ENCODE data around the gene DNAH2.
A peak's percentile ranks its signal among the peaks of the same experiment; 100 is the strongest.

Gene DNAH2

GRCh38 chr17:7716901-7717755 lies at the start of gene DNAH2 (continued):
- TF ChIP-seq ZNF639 (tag by site-specific recombination; IDR thresholded peaks at IDR 0.05) (peak; percentile 95), ZNF155 (tag by site-specific recombination; IDR thresholded peaks at IDR 0.05) (no peak), ZNF600 (tag by site-specific recombination; IDR thresholded peaks at IDR 0.05) (peak; percentile 43; the same call in 1 of the 2 replicates), ZNF530 (tag by site-specific recombination; IDR thresholded peaks at IDR 0.05; ENCODE audit: low read depth) (no peak), ZNF548 (tag by site-specific recombination; IDR thresholded peaks at IDR 0.05) (no peak), ZNF670 (tag by site-specific recombination; IDR thresholded peaks at IDR 0.05; ENCODE audit: low read depth) (no peak), ZNF768 (tag by site-specific recombination; IDR thresholded peaks at IDR 0.05) (no peak), SP7 (tag by site-specific recombination; IDR thresholded peaks at IDR 0.05) (peak; percentile 89), REST (tag by site-specific recombination; IDR thresholded peaks at IDR 0.05) (peak; percentile 64), KLF9 (tag by site-specific recombination; IDR thresholded peaks at IDR 0.05; ENCODE audit: low read depth) (peak; percentile 90), OVOL3 (tag by site-specific recombination; IDR thresholded peaks at IDR 0.05) (no peak), ZFHX2 (tag by site-specific recombination; conservative IDR thresholded peaks at IDR 0.05) (peak; percentile 90), ZSCAN18 (tag by site-specific recombination; IDR thresholded peaks at IDR 0.05) (peak; percentile 93), ZNF37A (tag by site-specific recombination; IDR thresholded peaks at IDR 0.05) (no peak), HOXD13 (CRISPR knock-in tag; IDR thresholded peaks at IDR 0.05; ENCODE audit: borderline replicate concordance) (no peak), ZBTB17 (tag by site-specific recombination; IDR thresholded peaks at IDR 0.05) (peak; percentile 88), GLI4 (tag by site-specific recombination; IDR thresholded peaks at IDR 0.05) (peak; percentile 90), ZNF292 (tag by site-specific recombination; IDR thresholded peaks at IDR 0.05; ENCODE audit: borderline replicate concordance, low read depth) (no peak), ZNF350 (tag by site-specific recombination; IDR thresholded peaks at IDR 0.05) (no peak), ZNF48 (tag by site-specific recombination; IDR thresholded peaks at IDR 0.05) (no peak), ZNF701 (tag by site-specific recombination; IDR thresholded peaks at IDR 0.05) (peak; percentile 79; the same call in 1 of the 2 replicates)
- TF ChIP-seq, protein P1, sequence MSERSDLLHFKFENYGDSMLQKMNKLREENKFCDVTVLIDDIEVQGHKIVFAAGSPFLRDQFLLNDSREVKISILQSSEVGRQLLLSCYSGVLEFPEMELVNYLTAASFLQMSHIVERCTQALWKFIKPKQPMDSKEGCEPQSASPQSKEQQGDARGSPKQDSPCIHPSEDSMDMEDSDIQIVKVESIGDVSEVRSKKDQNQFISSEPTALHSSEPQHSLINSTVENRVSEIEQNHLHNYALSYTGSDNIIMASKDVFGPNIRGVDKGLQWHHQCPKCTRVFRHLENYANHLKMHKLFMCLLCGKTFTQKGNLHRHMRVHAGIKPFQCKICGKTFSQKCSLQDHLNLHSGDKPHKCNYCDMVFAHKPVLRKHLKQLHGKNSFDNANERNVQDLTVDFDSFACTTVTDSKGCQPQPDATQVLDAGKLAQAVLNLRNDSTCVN (tag by site-specific recombination; optimal IDR thresholded peaks at IDR 0.05), result peak; percentile 63
- TF ChIP-seq, protein P2, sequence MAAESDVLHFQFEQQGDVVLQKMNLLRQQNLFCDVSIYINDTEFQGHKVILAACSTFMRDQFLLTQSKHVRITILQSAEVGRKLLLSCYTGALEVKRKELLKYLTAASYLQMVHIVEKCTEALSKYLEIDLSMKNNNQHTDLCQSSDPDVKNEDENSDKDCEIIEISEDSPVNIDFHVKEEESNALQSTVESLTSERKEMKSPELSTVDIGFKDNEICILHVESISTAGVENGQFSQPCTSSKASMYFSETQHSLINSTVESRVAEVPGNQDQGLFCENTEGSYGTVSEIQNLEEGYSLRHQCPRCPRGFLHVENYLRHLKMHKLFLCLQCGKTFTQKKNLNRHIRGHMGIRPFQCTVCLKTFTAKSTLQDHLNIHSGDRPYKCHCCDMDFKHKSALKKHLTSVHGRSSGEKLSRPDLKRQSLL (tag by site-specific recombination; IDR thresholded peaks at IDR 0.05), result peak; percentile 62; the same call in 1 of the 2 replicates

Measured in HEK293 (cell line).